Mesothelial cell of epicardium (in vitro differentiated cells): ENCODE data around the gene C13orf42. TPM values are rescaled to one million over a fixed set of nuclear protein-coding genes. Genes with fewer than 3 reads are reported as not detected.

ENCODE experiments used
- DNase-seq, 2 experiments: peaks; one replicate each; pipeline ENCODE4 v3.0.0; 2021; ENCODE audit warnings: low spot score in 2 of 2; ENCODE audit not compliant: unreplicated experiment in 2 of 2
- H3K27ac Mint-ChIP-seq: 2 replicates; pipeline ENCODE4 v1.8.0; 2021; ENCODE audit warnings: mixed read lengths
- H3K27me3 Mint-ChIP-seq: 2 replicates; pipeline ENCODE4 v1.8.0; 2021; ENCODE audit warnings: low read depth, mixed read lengths
- H3K36me3 Mint-ChIP-seq: 2 replicates; pipeline ENCODE4 v1.8.0; 2021; ENCODE audit warnings: mixed read lengths
- H3K4me1 Mint-ChIP-seq: 2 replicates; pipeline ENCODE4 v1.8.0; 2021; ENCODE audit warnings: mixed read lengths
- H3K4me3 Mint-ChIP-seq: 2 replicates; pipeline ENCODE4 v1.8.0; 2021; ENCODE audit warnings: mild to moderate bottlenecking, moderate library complexity, mixed read lengths
- H3K9me3 Mint-ChIP-seq: 2 replicates; pipeline ENCODE4 v1.8.0; 2021; ENCODE audit warnings: mixed read lengths
- CTCF ChIP-seq: fragments of 200-600 bp; sonication (generic); IDR thresholded peaks from one replicate; pipeline ENCODE4 v1.5.0; 2021; ENCODE audit warnings: antibody characterized with exemption; ENCODE audit not compliant: unreplicated experiment
- total RNA-seq: library from RNA; stranded (reverse); gene quantifications from 3 replicates; pipeline ENCODE4 v1.2.1, GENCODE V29; 2021

The C13orf42 gene
- total RNA-seq, 1 donor from 2014 or later = not detected

DNA sequence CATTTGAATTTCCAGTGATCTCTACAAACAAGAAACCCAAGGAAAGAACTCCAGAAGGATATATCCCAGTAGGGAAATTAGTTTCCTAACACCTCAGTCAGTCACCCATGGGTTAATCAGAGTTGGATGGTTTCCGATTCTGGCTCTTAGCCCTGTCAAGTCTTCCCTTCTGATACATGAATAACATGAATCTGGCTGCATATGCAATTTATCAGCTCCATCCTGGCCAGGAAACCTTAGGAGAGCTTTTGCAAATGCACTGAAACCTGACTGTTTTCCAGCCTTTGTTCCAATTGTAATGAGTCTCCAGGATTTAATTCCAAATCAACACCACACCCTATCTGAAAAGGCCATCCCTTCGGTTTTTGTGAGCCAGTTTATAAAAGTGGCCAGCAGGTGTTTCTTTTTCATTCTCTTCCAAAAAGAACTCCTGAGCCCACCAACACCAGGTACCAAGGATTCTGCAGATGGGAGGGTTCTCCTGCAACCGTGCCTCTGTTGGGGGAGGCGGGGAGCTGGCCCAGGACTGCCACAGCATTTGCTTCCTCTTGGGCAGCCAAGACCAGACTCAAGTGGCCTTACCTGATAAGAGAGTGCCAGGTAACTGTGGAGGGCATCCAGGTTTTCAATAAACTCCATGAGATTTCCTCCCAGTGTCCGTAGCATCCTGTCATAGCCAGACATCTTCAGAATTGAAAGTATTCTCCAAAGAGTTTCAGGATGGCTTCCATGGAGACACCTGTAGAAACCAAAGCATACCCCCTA lies 77.5 kb downstream of the C13orf42 start:
- Mint-ChIP-seq H3K27ac (no peak overlapping the region), H3K9me3 (no peaks in the 10 kb centered on the region), H3K4me1 (no peaks in the 10 kb centered on the region), H3K4me3 (no peak overlapping the region), H3K27me3 (peaks cover 2% of the 10 kb centered on the region), H3K36me3 (no peaks in the 10 kb centered on the region)
- no peak for DNase-seq
- no peak for TF ChIP-seq CTCF

DNA sequence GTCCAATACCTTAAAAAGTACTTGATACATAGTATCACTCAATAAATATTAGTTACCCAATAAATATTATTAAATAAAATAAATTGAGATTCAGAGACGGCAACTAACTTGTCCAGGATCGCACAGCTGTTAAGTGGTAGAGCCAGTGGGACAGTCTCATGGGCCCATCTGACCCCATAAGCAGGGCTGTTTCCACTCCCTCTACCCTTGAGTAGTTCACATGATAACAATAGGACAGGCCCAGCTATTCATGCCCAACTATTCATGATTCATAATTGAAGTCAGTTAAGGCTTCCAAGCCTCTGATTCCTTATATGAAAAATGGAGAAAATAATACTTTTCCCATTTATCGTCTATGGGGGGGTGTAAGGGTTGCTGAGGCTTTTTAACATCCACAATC lies 78.2 kb downstream of the C13orf42 start:
- no peak overlapping the region for H3K4me3 Mint-ChIP-seq
- H3K27ac Mint-ChIP-seq = no peak overlapping the region
- no peak for DNase-seq
- H3K4me1 Mint-ChIP-seq = no peaks in the 10 kb centered on the region
- peaks cover 4% of the 10 kb centered on the region for H3K27me3 Mint-ChIP-seq
- H3K9me3 Mint-ChIP-seq = no peaks in the 10 kb centered on the region
- no peak for TF ChIP-seq CTCF
- H3K36me3 Mint-ChIP-seq = no peaks in the 10 kb centered on the region

Other genes starting within 250 kb of the C13orf42 start
- 38.5 to 49.0 TPM (median 47.4 TPM) in 3 replicates for gene RNASEH2B, start 201.5 kb downstream of the C13orf42 start, total RNA-seq
- gene FAM124A, start 111.1 kb upstream of the C13orf42 start, total RNA-seq = 0.66 to 0.91 TPM (median 0.78 TPM) in 3 replicates
- gene SERPINE3, start 228.4 kb upstream of the C13orf42 start, total RNA-seq = 0.22 to 0.31 TPM in 2 of 3 replicates, not detected in the other